UCSD-AML1 (cell line): ENCODE results near the gene ANKRD13B.
"Not testable (repeated sequence)": the region's sequence is repeated elsewhere in the genome, so short reads cannot be mapped to it uniquely, and the experiment has no call there.

Experiments used
- DNase-seq: peaks from one replicate; lab custom pipeline; 2025; ENCODE audit not compliant: unreplicated experiment; lab: John Stamatoyannopoulos, UW

ANKRD13B gene

DNA sequence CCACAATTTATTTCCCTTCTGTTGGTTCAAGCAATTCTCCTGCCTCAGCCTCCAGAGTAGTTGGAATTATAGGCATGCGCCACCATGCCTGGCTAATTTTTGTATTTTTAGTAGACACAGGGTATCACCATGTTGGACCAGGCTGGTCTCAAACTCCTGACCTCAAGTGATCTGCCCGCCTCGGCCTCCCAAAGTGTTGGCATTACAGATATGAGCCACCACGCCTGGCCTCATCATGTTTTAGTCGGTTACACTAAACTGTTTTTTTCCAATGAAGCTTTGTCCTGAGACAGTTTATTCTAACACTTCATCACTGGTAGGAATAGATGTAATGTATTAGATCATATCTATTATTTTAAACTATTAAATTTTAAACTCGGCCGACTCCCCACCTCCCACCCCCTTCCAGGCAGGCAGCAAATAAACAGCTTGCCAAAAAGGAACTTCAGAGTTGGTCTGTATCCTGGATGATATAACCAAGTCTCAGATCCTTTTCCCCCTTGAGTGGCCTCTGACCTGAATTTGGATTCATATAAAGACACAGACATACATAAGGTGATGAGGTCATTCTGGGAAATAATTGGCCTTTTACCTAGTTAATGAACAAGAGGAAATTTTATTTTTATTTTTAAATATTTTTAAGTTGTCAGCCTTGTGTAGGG, 48.2 kb downstream of the ANKRD13B start:
- no peak for DNase-seq

DNA sequence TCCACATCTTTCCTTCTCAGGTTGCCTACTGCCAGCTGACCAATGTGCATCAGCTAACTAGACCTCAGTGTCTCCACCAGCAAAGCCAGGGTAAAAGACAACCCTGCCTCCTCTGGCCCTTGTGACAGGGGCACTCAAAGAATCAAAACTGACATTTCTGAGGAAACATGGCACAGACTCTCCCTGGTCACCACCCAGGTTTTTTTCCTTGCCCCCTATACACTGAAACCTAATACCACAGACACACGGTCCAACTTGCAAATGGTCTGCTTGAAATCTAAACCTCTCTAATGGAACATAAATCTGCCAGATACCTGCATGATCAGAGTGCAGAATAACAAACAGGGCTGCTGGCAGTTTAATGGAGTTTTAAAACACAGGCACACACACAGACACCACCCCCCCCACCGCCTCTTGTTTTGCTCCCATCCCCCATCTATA, 49.3 kb downstream of the ANKRD13B start:
- no peak for DNase-seq

DNA sequence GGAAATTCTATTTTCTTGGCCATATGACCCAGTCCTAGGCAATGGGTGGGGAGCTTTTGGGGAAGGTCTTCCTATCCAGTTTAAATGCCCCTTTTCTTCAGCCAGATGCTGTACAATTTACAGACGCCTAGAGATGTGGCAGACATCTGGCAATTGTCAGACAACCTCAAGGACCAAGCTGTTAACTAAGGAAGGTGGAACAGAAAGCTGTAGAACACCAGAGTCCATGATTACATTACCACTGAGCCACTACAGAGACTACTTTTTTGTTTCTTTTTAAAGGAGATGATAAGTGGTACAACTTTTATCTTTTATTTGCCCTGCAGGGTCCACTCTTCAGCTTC, 50.9 kb downstream of the ANKRD13B start:
- no peak for DNase-seq

DNA sequence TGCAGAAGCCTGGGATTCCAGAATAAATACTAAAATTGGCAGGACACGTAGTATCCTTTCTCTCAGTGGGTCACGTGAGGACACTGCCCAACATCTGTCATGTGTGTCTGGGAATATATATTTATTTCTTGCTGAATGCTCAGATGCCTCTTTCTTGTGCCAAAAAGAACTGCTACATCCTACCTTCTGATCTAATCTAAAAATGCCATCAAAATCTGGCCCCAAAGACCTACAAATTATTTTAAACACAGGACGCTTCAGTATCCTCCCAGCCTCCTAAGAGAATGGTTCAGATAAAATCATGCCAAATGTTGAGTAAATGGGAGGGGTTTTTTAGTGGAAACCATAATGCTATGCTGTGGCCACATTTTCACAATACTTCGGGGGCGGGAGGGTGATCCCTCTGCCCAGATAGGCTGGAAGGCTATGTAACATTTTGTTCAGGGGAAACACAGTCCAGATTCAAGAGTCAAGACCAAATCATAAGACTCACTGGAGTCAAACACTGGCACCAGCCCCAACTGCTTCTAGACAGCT, 52.7 kb downstream of the ANKRD13B start:
- DNase-seq: no peak

DNA sequence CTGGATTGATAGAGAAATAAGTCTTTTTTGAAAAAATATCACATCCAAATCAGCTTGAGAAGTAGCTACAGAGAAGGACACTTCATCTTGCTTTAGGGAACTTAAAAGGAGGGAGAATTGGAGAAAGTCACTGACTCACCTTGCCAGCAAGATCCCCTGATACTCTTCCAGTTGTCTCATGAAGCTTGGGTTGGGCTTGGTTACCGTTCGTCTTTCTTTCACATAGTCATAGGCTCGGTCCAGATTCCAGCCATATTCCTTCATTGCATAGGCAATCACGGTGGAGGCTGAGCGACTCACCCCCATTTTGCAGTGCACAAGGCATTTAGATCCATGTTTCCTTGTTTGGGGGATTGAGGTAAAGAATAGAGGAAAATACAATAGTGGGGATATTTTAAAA, 55.1 kb downstream of the ANKRD13B start:
- no peak for DNase-seq

DNA sequence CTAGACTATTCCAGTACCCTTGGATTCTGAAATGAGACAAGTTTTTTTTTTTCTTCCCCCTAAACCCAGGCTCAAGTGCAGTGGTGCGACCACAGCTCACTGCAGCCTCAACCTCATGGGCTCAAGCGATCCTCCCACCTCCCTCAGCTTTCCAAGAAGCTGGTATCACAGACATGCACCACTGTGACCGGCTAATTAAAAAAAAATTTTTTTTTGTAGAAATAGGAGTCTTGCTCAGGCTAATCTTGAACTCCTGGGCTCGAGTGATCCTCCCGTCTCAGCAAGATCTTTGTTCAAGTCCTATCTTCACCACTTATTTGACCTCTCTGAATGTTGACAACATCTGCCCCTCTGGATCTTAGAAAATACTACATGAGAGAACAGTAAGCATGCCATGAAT, 56.4 kb downstream of the ANKRD13B start:
- DNase-seq: no peak

DNA sequence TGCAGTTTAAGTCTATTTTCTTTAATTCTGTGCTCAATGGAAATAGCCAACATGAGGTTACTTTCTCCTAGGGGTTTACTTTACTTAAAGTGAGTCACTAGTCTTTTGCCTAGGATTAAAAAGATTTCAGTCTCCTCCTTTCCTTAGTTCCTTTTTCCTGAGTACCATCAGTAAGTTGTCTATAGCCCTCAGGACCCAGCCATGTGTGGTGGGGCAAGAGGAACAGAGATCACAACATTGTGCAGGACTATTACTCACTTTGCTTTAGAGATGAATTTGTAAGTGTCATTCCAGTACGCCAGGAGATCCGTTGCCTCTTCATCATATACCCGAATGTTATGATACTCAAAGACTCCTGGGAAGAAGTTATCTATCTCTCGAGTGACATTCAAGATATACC, 57.5 kb downstream of the ANKRD13B start:
- DNase-seq: no peak

DNA sequence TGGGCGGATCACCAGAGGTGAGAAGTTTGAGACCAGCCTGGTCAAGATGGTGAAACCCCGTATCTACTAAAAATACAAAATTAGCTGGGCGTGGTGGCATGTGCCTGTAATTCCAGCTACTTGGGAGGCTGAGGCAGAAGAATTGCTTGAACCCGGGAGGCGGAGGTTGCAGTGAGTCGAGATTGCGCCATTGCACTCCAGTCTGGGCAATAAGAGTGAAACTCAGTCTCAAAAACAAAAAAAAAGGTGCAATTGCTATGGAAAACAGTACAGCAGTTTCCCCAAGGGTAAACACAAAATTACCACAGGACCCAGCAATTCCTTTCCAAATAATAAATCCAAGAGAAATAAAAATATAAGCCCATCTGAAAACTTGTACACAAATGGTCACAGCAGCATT, 59.0 kb downstream of the ANKRD13B start:
- DNase-seq: not testable (repeated sequence)

DNA sequence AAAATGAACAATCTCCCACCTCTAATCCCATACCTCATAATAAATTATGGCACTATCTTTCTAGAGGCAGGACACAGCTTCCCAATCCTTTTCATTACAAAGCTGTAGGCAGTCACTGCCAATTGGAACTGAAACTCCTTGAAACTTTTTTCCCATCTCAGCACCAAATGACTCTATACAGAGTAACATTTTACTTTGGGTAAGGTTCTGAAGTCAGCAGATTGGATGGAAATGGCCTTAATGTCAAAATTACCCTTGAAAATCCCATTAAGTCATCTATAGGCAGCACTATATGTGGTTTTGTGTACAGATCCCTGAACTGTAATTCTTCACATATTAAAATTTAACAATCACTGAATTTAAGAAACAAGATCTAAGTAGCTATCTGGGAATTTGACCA, 60.0 kb downstream of the ANKRD13B start:
- DNase-seq: no peak

DNA sequence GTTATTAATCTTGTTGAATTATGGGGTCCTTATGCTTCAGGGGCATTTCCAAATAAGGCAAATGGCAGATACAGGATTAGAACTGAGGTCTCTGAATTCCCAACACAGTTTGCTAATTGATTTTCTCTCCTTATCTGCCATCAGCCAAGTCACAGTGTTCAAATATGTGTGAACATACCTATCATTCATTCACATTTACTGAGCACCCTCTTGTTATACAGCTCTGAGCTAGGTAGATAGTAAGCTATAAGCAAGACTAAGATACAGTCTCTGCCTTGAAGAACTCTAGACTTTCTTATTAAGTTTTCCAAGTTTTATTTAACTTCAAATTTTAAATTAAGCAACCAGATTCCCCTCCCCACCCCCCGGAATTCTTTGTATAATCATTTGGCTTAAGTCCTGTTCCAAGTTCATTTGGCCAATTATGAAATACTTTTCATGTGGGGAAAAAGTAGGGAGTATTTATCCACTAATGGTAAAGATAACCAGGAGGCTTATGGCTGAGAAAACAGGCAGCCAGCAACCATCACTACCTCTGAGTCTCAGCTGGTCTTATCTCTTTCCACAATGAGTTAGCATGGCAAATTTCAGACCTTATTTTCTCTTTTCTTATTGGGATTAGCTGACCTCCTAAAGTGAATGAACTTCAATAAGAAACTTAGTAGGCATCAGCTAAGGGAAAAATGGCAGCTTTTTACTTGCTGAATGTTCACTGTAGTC, 61.2 kb downstream of the ANKRD13B start:
- no peak for DNase-seq

DNA sequence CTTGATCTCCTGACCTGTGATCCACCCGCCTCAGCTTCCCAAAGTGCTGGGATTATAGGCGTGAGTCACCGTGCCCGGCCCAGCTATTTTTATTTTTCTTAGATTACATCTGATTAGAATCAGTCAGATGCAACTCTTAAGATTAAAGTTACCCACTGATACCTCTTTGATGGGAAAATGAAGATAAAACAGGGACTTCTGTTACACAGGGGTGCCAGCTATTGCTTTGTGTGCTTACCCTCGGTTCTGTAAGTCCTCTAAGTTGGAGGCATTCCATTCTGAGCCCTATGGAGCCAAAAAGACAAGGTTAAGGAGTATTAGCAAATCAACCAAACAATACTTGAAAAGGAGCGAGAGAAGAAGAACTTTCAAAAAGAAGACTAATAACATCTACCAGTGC, 62.4 kb downstream of the ANKRD13B start:
- DNase-seq: no peak

DNA sequence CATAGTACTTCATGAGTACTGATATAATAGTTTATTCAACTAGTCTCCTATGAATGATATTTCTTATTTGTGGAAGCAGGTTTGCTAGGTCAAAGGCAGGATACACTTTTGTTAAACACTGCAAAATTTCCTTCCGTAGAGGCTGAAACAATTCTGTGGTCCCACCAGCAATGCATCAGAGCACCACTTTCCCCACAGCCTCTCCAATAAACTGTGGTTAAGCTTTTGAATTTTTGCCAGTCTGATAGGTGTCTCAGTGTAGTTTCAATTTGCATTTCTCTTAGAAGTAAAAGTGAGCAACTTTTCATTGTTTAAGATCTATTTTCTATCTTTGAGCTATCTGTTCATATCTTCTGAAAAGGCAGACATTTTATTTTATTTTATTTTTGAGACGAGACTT, 66.2 kb downstream of the ANKRD13B start:
- DNase-seq: no peak

DNA sequence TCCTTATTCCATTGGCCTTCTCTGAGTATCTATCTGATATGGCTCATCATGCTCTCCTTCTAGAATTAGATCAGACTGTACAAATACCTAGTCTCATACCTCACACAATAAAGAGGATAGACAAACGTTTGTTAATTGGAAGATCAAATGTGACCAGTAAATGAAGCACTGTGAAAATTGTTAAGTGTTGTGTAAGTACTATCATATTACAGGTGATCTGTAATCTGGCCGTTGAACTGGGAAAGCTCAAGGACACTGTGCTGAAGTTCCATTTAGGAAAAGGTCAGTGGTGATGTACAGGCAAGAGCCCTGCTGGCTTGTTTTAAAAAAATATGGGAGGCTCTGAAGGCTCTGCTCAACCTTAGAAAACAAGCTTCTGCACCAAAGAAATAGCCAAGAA, 68.3 kb downstream of the ANKRD13B start:
- DNase-seq: no peak

DNA sequence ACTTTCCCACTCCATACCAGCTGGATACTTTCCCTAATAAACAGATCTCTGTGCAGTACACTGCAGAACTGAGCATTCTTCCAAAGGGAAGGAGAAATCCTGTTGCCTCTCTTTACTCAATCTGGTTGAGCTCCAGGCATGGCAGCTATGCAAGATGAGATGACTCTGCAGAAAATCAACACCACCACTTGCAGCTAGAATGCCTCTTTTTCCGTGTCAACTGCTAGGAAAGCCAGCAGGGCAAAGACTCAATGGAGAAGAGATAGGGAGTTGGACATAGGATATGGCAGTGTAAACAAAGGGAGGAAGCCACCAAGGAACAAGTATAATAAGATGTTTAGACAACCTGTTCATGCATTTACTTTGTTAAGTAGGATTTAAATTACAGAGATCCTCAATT, 70.2 kb downstream of the ANKRD13B start:
- DNase-seq: no peak
